ENCODE measurements around the gene UNC45A. TPM values are rescaled to one million over a fixed set of nuclear protein-coding genes. Genes with fewer than 3 reads are reported as not detected.

UNC45A gene
- total and polyA plus RNA-seq, 10 donors: 32.2 to 59.5 (median 42.3) TPM

- H3K4me3 ChIP-seq: no peak overlapping the region
- TF ChIP-seq CTCF (IDR thresholded peaks at IDR 0.05 in 8 of 11, conservative IDR thresholded peaks at IDR 0.05 in 3 of 11) (no peak), POLR2A (IDR thresholded peaks at IDR 0.05) (no peak), POLR2AphosphoS5 (IDR thresholded peaks at IDR 0.05) (no peak)
- H3K27ac ChIP-seq: no peak overlapping the region
- no peaks in the 10 kb centered on the region for H3K9me3 ChIP-seq
- no peak for DNase-seq
- peaks cover 0 to 100% (median 11%) of the 10 kb centered on the region in 6 donors for H3K36me3 ChIP-seq
- no peaks in the 10 kb centered on the region for H3K4me1 ChIP-seq
- 93 to 97% (median 95%) methylated on average over 14 to 21 of the region's 21 CpGs for WGBS, 5 donors
- H3K27me3 ChIP-seq (replicated peaks in 1 of 7): no peaks in the 10 kb centered on the region
- intact Hi-C loops (cut with DNase I; ENCODE audit: low total_unique reads): no loop called here
These were observed 39.1 kb downstream of the UNC45A start for GRCh38 chr15:90974216-90974615.

GRCh38 chr15:90979582-90979981 is 44.5 kb downstream of the UNC45A start:
- H3K27ac ChIP-seq: no peak overlapping the region
- H3K9me3 ChIP-seq: no peaks in the 10 kb centered on the region
- intact Hi-C loops (cut with DNase I; ENCODE audit: low total_unique reads): no loop called here
- peaks cover 0 to 18% (median 1%) of the 10 kb centered on the region in 6 donors for H3K4me1 ChIP-seq
- no peaks in the 10 kb centered on the region for H3K27me3 ChIP-seq (replicated peaks in 1 of 7)
- H3K4me3 ChIP-seq: no peak overlapping the region
- no peak for DNase-seq
- TF ChIP-seq CTCF (IDR thresholded peaks at IDR 0.05 in 8 of 11, conservative IDR thresholded peaks at IDR 0.05 in 3 of 11) (no peak), POLR2AphosphoS5 (IDR thresholded peaks at IDR 0.05) (no peak), POLR2A (IDR thresholded peaks at IDR 0.05) (no peak)
- 42 to 83% (median 80%) methylated on average over 1 of the region's 1 CpG for WGBS, 5 donors
- H3K36me3 ChIP-seq: peaks cover 0 to 95% (median 0%) of the 10 kb centered on the region in 6 donors

GRCh38 chr15:90981681-90982080 is 46.6 kb downstream of the UNC45A start:
- Histone ChIP-seq H3K27ac (peak overlapping the region in 3 of 8 donors; percentile 13 to 51 (median 22)), H3K4me1 (peaks cover 0 to 19% (median 1%) of the 10 kb centered on the region in 6 donors), H3K36me3 (peaks cover 0 to 74% (median 0%) of the 10 kb centered on the region in 6 donors), H3K27me3 (replicated peaks in 1 of 7) (no peaks in the 10 kb centered on the region), H3K9me3 (no peaks in the 10 kb centered on the region), H3K4me3 (no peak overlapping the region)
- TF ChIP-seq POLR2AphosphoS5 (IDR thresholded peaks at IDR 0.05): no peak
- TF ChIP-seq CTCF (IDR thresholded peaks at IDR 0.05 in 8 of 11, conservative IDR thresholded peaks at IDR 0.05 in 3 of 11): no peak
- no peak for TF ChIP-seq POLR2A (IDR thresholded peaks at IDR 0.05)
- 70 to 84% (median 75%) methylated on average over 6 of the region's 6 CpGs for WGBS, 5 donors
- DNase-seq: no peak
- intact Hi-C loops (cut with DNase I; ENCODE audit: low total_unique reads): no loop called here

- Histone ChIP-seq H3K36me3 (peaks cover 0 to 70% (median 0%) of the 10 kb centered on the region in 6 donors), H3K4me3 (no peak overlapping the region), H3K4me1 (peaks cover 0 to 24% (median 1%) of the 10 kb centered on the region in 6 donors), H3K9me3 (no peaks in the 10 kb centered on the region), H3K27ac (peak overlapping the region in 2 of 8 donors; percentile 13 to 51), H3K27me3 (replicated peaks in 1 of 7) (no peaks in the 10 kb centered on the region)
- intact Hi-C loops (cut with DNase I; ENCODE audit: low total_unique reads): no loop called here
- WGBS, 5 donors: 82 to 90% (median 84%) methylated on average over 5 of the region's 5 CpGs
- DNase-seq: no peak
- no peak for TF ChIP-seq POLR2AphosphoS5 (IDR thresholded peaks at IDR 0.05)
- no peak for TF ChIP-seq POLR2A (IDR thresholded peaks at IDR 0.05)
- no peak for TF ChIP-seq CTCF (IDR thresholded peaks at IDR 0.05 in 8 of 11, conservative IDR thresholded peaks at IDR 0.05 in 3 of 11)
These were observed 47.0 kb downstream of the UNC45A start for GRCh38 chr15:90982135-90982534.
